CD4-positive, alpha-beta memory T cell (primary cell): ENCODE results near the gene ABI3BP. TPM values are rescaled to one million over a fixed set of nuclear protein-coding genes. Genes with fewer than 3 reads are reported as not detected.

ENCODE experiments used
- CTCF ChIA-PET: fragments of 350-600 bp; sonication (Branson Sonifier 250); formaldehyde crosslinking; loops from one replicate; lab custom pipeline; 2021; ENCODE audit warnings: inconsistent platforms; ENCODE audit not compliant: partially characterized antibody; lab: Charles Lee
- POLR2A ChIA-PET: fragments of 350-600 bp; sonication (Branson Sonifier 250); formaldehyde crosslinking; loops from one replicate; lab custom pipeline; 2021; ENCODE audit not compliant: partially characterized antibody; lab: Charles Lee
- DNase-seq, 5 donors: peaks; one replicate each; pipeline versions ENCODE4 v3.0.0 to v3.0.0-alpha.2; 2020 to 2022; ENCODE audit warnings: mixed read lengths in 1 of 5
- H3K27ac ChIP-seq: one replicate; pipeline ENCODE4 v1.7.0; 2013; ENCODE audit warnings: low read depth, low read length
- H3K27me3 ChIP-seq: 2 replicates; pipeline ENCODE4 v1.7.0; 2013; ENCODE audit warnings: mild to moderate bottlenecking, low read length, moderate library complexity; ENCODE audit not compliant: insufficient read depth
- H3K36me3 ChIP-seq: 2 replicates; pipeline ENCODE4 v1.7.0; 2013; ENCODE audit warnings: mild to moderate bottlenecking, low read length, moderate library complexity; ENCODE audit not compliant: insufficient read depth
- H3K4me1 ChIP-seq: 2 replicates; pipeline ENCODE4 v1.7.0; 2013; ENCODE audit warnings: mild to moderate bottlenecking, low read length, moderate library complexity; ENCODE audit not compliant: insufficient read depth
- H3K4me3 ChIP-seq, 2 donors: one replicate each; pipeline ENCODE4 v1.7.0; 2013; ENCODE audit warnings: low read length in 2 of 2, mild to moderate bottlenecking in 1 of 2
- H3K9me3 ChIP-seq, 2 donors: one replicate each; pipeline ENCODE4 v1.7.0; 2013; ENCODE audit warnings: low read length in 2 of 2, control low read depth in 1 of 2; ENCODE audit not compliant: control insufficient read depth in 1 of 2
- H3K27ac Mint-ChIP-seq, 7 donors: one replicate each; pipeline ENCODE4 v1.8.0; 2020 to 2021; ENCODE audit warnings: mixed read lengths in 7 of 7, mild to moderate bottlenecking in 6 of 7, inconsistent platforms in 3 of 7, moderate library complexity in 3 of 7
- H3K27me3 Mint-ChIP-seq, 2 donors: one replicate each; pipeline ENCODE4 v1.8.0; 2020 to 2021; ENCODE audit warnings: mixed read lengths in 2 of 2
- H3K36me3 Mint-ChIP-seq, 2 donors: one replicate each; pipeline ENCODE4 v1.8.0; 2020 to 2021; ENCODE audit warnings: mixed read lengths in 2 of 2, inconsistent platforms in 1 of 2, mild to moderate bottlenecking in 1 of 2
- H3K4me1 Mint-ChIP-seq, 4 donors: one replicate each; pipeline ENCODE4 v1.8.0; 2020 to 2021; ENCODE audit warnings: mixed read lengths in 4 of 4, mild to moderate bottlenecking in 1 of 4
- H3K4me3 Mint-ChIP-seq, 8 donors: one replicate each; pipeline ENCODE4 v1.8.0; 2020 to 2021; ENCODE audit warnings: mixed read lengths in 8 of 8, mild to moderate bottlenecking in 7 of 8, moderate library complexity in 6 of 8, inconsistent platforms in 3 of 8
- H3K9me3 Mint-ChIP-seq, 8 donors: one replicate each; pipeline ENCODE4 v1.8.0; 2020 to 2021; ENCODE audit warnings: mixed read lengths in 8 of 8, mild to moderate bottlenecking in 5 of 8, inconsistent platforms in 3 of 8, moderate library complexity in 1 of 8
- intact Hi-C: fragments of 100-400 bp; cut with micrococcal nuclease; formaldehyde crosslinking; loops from one replicate; pipeline ENCODE4 v1.15.1; 2023
- polyA plus RNA-seq, 2 donors: library from polyadenylated mRNA; unstranded; fragments of 300-500 nt; fragmentation: Illumina TruSeq; gene quantifications; one replicate each; pipeline ENCODE4 v1.2.3, GENCODE V29; 2021
- total RNA-seq, 2 experiments: library from RNA; stranded (reverse); gene quantifications; one replicate each; pipeline ENCODE4 v1.2.3, GENCODE V29; 2021

ABI3BP gene
- total and polyA plus RNA-seq, 4 experiments from 2014 or later, result not detected

DNA sequence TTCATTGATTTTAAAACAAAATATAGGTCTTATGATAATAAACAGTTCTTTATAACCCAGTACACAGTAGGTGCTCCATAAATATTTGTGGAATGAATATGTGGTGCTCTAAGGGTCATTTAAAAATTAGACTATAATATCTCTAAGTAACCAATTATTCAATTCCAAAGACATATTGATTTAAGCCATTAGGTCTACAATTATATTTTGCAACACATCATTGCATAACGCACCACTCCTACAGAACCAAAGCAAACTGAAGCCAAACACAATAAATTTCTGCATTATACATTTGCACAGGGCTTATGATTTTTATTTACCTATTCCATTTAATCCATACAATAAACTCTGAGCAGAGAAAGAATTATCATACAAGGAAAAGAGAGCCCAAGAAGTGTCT lies 104.3 kb downstream of the ABI3BP start:
- no peaks in the 10 kb centered on the region for H3K36me3 ChIP-seq
- no peaks in the 10 kb centered on the region for H3K4me1 Mint-ChIP-seq
- H3K27me3 ChIP-seq, result no peaks in the 10 kb centered on the region
- no peak for DNase-seq
- no peak overlapping the region for H3K27ac Mint-ChIP-seq
- H3K9me3 Mint-ChIP-seq, result peaks cover 0 to 4% (median under 1%) of the 10 kb centered on the region in 8 donors
- peaks cover 10 to 16% of the 10 kb centered on the region in 2 donors for H3K27me3 Mint-ChIP-seq
- H3K4me3 ChIP-seq, result no peak overlapping the region
- H3K4me1 ChIP-seq, result no peaks in the 10 kb centered on the region
- no peak overlapping the region for H3K27ac ChIP-seq
- H3K9me3 ChIP-seq, result no peaks in the 10 kb centered on the region
- CTCF ChIA-PET, result no interaction called here
- H3K4me3 Mint-ChIP-seq, result no peak overlapping the region
- intact Hi-C loops, result no loop called here
- H3K36me3 Mint-ChIP-seq, result no peaks in the 10 kb centered on the region
- POLR2A ChIA-PET, result no interaction called here

DNA sequence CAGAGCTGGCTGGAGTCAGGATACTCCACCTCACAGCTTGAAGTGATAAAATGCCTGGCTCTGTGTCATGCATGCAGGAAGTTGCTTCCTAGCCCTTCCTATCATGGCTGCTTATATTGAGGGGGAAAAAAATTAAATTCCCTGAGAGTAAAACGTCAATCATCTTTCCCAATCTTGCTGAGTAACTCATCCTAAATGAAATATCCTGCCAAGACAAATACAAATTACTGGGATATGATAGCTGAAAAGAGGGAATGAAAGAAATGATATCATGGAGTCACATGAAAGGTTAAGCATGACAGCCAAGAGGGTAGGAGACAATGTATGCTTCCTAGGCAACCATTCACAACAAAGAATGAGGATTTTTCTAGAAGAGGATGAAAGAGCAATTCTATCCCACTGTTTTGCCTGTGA lies 110.6 kb downstream of the ABI3BP start:
- Histone ChIP-seq H3K27me3 (no peaks in the 10 kb centered on the region), H3K4me3 (no peak overlapping the region), H3K36me3 (no peaks in the 10 kb centered on the region), H3K4me1 (no peaks in the 10 kb centered on the region), H3K9me3 (no peaks in the 10 kb centered on the region), H3K27ac (no peak overlapping the region)
- no peaks in the 10 kb centered on the region for H3K9me3 Mint-ChIP-seq
- no peak overlapping the region for H3K27ac Mint-ChIP-seq
- no peak for DNase-seq
- intact Hi-C loops, result no loop called here
- CTCF ChIA-PET, result no interaction called here
- H3K36me3 Mint-ChIP-seq, result no peaks in the 10 kb centered on the region
- H3K4me3 Mint-ChIP-seq, result no peak overlapping the region
- H3K4me1 Mint-ChIP-seq, result no peaks in the 10 kb centered on the region
- peaks cover 4 to 8% of the 10 kb centered on the region in 2 donors for H3K27me3 Mint-ChIP-seq
- POLR2A ChIA-PET, result no interaction called here

DNA sequence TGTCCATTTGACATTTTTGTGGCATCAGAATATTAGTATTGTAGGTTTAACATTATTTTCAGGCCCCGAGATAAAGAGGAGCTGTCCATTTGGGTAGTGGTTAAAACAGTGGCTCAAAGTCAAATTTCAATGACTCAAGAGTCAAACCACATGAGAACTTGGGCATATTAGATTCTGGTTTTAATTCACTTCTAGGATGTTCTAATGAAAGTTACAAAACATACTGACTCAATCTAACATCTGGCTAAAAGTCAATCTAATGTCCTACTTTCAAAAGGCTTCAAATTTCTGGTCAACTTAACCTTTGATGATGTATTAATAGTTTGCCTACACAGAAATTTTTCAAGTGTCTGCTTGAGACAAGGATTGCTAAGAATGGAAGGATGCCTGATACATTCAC lies 112.4 kb downstream of the ABI3BP start:
- POLR2A ChIA-PET, result no interaction called here
- CTCF ChIA-PET, result no interaction called here

DNA sequence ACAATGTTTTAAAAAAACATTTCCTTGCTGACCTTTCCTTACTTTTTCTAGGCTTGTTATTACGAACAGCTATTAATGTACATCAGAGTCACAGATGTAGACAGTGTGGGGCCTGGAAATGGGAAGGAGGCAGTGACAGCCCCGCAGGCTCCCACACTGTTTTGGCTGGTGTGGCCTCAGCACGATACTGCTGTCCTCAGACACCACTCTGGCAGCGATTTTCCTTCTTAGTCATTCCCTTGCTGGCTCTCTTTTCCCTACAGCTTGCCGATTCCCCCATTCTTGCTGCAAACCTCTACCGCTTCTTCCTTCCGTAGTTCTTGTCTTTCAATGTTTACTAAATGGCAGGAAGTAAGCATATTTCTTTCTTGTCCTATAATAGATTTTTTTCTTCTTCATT lies 113.1 kb downstream of the ABI3BP start:
- no peaks in the 10 kb centered on the region for H3K36me3 Mint-ChIP-seq
- H3K9me3 Mint-ChIP-seq, result no peaks in the 10 kb centered on the region
- no peak overlapping the region for H3K27ac ChIP-seq
- no peaks in the 10 kb centered on the region for H3K9me3 ChIP-seq
- no peak for DNase-seq
- no peak overlapping the region for H3K4me3 ChIP-seq
- ChIA-PET POLR2A (no interaction called here), CTCF (no interaction called here)
- H3K4me1 ChIP-seq, result no peaks in the 10 kb centered on the region
- no peaks in the 10 kb centered on the region for H3K36me3 ChIP-seq
- H3K4me3 Mint-ChIP-seq, result no peak overlapping the region
- no peaks in the 10 kb centered on the region for H3K4me1 Mint-ChIP-seq
- peaks cover 4 to 8% of the 10 kb centered on the region in 2 donors for H3K27me3 Mint-ChIP-seq
- no peak overlapping the region for H3K27ac Mint-ChIP-seq
- intact Hi-C loops, result no loop called here
- no peaks in the 10 kb centered on the region for H3K27me3 ChIP-seq

More for the DNA sequence above, 112.4 kb downstream of the ABI3BP start:
- Histone ChIP-seq H3K9me3 (no peaks in the 10 kb centered on the region), H3K4me3 (no peak overlapping the region), H3K27me3 (no peaks in the 10 kb centered on the region), H3K36me3 (no peaks in the 10 kb centered on the region), H3K4me1 (no peaks in the 10 kb centered on the region), H3K27ac (no peak overlapping the region)
- H3K4me3 Mint-ChIP-seq, result no peak overlapping the region
- no peaks in the 10 kb centered on the region for H3K9me3 Mint-ChIP-seq
- H3K4me1 Mint-ChIP-seq, result no peaks in the 10 kb centered on the region
- intact Hi-C loops, result no loop called here
- H3K27me3 Mint-ChIP-seq, result peaks cover 4 to 8% of the 10 kb centered on the region in 2 donors
- H3K36me3 Mint-ChIP-seq, result no peaks in the 10 kb centered on the region
- no peak overlapping the region for H3K27ac Mint-ChIP-seq
- DNase-seq, result no peak

DNA sequence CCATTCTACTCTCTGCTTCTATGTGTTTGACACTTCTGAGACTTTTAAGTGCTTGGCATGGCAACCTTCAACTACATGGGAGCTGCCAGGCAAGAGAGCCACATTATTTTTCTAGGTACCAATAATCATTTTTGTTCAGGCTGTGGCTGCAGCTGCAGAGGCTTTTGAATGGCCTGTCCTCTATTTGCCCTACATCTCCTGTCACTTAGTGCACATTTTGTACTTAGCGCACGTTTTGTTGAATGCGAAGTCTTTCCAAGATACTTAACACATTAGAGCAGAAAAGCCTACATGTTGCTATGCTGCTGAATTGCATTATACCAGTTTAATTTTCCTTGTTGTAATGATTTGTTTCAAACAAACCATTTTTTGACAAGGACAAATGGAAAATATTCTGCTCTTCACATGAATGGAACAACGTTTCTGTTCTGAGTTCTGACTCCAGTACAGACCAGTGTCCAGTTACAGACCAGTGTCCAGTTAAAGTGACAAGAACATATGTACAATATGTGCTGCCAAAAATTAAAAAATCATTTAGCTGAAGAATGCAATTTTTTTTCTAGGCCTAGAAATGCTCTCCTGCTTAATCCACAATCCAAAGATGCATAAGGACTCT lies 113.9 kb downstream of the ABI3BP start:
- H3K27ac Mint-ChIP-seq, result no peak overlapping the region
- Histone ChIP-seq H3K9me3 (no peaks in the 10 kb centered on the region), H3K36me3 (no peaks in the 10 kb centered on the region), H3K4me3 (no peak overlapping the region), H3K27ac (no peak overlapping the region), H3K4me1 (no peaks in the 10 kb centered on the region), H3K27me3 (no peaks in the 10 kb centered on the region)
- no peak for DNase-seq
- no peaks in the 10 kb centered on the region for H3K36me3 Mint-ChIP-seq
- intact Hi-C loops, result no loop called here
- H3K9me3 Mint-ChIP-seq, result no peaks in the 10 kb centered on the region
- H3K4me1 Mint-ChIP-seq, result no peaks in the 10 kb centered on the region
- H3K4me3 Mint-ChIP-seq, result no peak overlapping the region
- H3K27me3 Mint-ChIP-seq, result peaks cover 4 to 8% of the 10 kb centered on the region in 2 donors
- CTCF ChIA-PET, result no interaction called here
- POLR2A ChIA-PET, result no interaction called here

DNA sequence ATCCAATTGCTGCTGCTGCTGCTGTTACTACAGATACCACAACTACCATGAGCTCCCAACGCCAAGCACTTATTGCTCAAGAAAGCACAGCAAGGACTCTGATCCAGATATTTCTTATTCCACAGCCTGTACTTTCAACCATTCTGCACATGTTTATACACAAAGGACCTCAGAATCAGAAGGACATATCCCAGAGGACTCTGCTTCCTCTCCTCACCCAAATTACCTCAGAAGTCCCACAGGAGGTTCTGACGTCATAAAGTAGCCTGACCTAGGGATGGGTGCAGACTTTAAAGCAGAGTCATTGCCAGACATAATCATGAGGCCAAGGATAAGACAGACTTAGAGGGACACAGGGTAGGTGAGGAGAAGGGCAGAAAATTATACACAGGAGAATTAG lies 115.9 kb downstream of the ABI3BP start:
- Histone ChIP-seq H3K4me3 (no peak overlapping the region), H3K4me1 (no peaks in the 10 kb centered on the region), H3K36me3 (no peaks in the 10 kb centered on the region), H3K27ac (no peak overlapping the region), H3K27me3 (no peaks in the 10 kb centered on the region), H3K9me3 (no peaks in the 10 kb centered on the region)
- Mint-ChIP-seq H3K4me3 (no peak overlapping the region), H3K27me3 (peaks cover 1 to 11% of the 10 kb centered on the region in 2 donors), H3K4me1 (no peaks in the 10 kb centered on the region), H3K36me3 (no peaks in the 10 kb centered on the region), H3K27ac (no peak overlapping the region), H3K9me3 (no peaks in the 10 kb centered on the region)
- CTCF ChIA-PET, result no interaction called here
- POLR2A ChIA-PET, result no interaction called here
- intact Hi-C loops, result no loop called here
- no peak for DNase-seq

DNA sequence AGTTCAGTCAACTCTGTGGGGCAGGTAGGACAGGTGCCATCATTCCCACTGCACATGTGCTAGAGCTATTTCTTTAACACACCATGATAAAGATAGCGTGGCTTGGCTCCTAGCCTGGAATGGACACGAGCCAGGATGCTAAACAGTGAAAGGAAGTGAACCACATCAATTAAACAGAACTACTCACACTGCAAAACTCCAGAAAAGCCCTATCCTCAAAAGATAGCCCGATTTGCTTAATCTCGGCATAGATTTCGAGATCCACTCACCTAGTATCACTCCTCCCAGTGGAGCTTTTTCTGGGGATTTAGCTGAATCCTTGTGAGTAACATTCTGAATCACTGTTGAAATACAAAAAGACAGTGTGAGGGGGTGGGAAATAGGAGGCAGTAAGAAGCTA lies 118.0 kb downstream of the ABI3BP start:
- H3K27me3 ChIP-seq, result no peaks in the 10 kb centered on the region
- no peaks in the 10 kb centered on the region for H3K4me1 ChIP-seq
- H3K9me3 Mint-ChIP-seq, result peaks cover 0 to 2% (median 0%) of the 10 kb centered on the region in 8 donors
- H3K27me3 Mint-ChIP-seq, result peaks cover 7 to 8% of the 10 kb centered on the region in 2 donors
- H3K9me3 ChIP-seq, result no peaks in the 10 kb centered on the region
- no peak overlapping the region for H3K4me3 Mint-ChIP-seq
- DNase-seq, result no peak
- POLR2A ChIA-PET, result no interaction called here
- no peak overlapping the region for H3K27ac ChIP-seq
- H3K36me3 Mint-ChIP-seq, result no peaks in the 10 kb centered on the region
- H3K4me3 ChIP-seq, result no peak overlapping the region
- CTCF ChIA-PET, result interaction anchor here (1.3 kb wide), 1 partner anchor 12 kb away, joined by 4 read pairs; no protein-coding TSS in a partner anchor
- H3K27ac Mint-ChIP-seq, result no peak overlapping the region
- no peaks in the 10 kb centered on the region for H3K36me3 ChIP-seq
- H3K4me1 Mint-ChIP-seq, result no peaks in the 10 kb centered on the region
- intact Hi-C loops, result no loop called here
